ENCODE data around the gene PSMD4.

- no peak for TF ChIP-seq CTCF (IDR thresholded peaks at IDR 0.05)
- no peak for TF ChIP-seq POLR2A (IDR thresholded peaks at IDR 0.05; ENCODE audit: low read depth)
- TF ChIP-seq POLR2AphosphoS5 (IDR thresholded peaks at IDR 0.05) = no peak
- TF ChIP-seq EP300 (IDR thresholded peaks at IDR 0.05) = no peak
Measured at GRCh38 chr1:151287767-151288500, 33.4 kb downstream of the PSMD4 start.
